K562 (cell line): ENCODE data around the gene FKBP9. TPM values are rescaled to one million over a fixed set of nuclear protein-coding genes. Genes with fewer than 3 reads are reported as not detected.

Experiments used
- CHD4 ChIP-seq: fragments of 200-600 bp; sonication (generic); IDR thresholded peaks from 3 replicates; pipeline ENCODE4 v1.6.1; 2012; ENCODE audit warnings: low read depth, mild to moderate bottlenecking, mixed read lengths, low read length, inconsistent platforms; ENCODE audit not compliant: insufficient read depth, insufficient replicate concordance, poor library complexity, severe bottlenecking
- CXXC5 ChIP-seq: fragments of 250-450 bp; sonication (Bioruptor Pico); IDR thresholded peaks from 2 replicates; pipeline ENCODE4 v1.8.0; 2022; ENCODE audit warnings: inconsistent platforms, mild to moderate bottlenecking, moderate library complexity
- E2F3 ChIP-seq: fragments of 250-450 bp; sonication (Bioruptor Pico); IDR thresholded peaks from 2 replicates; pipeline ENCODE4 v1.4.0; 2020; ENCODE audit warnings: mild to moderate bottlenecking
- FOXJ2 ChIP-seq: fragments of 200-800 bp; sonication (Bioruptor generic); IDR thresholded peaks from 2 replicates; pipeline ENCODE4 v1.6.1; 2016; ENCODE audit warnings: missing genetic modification characterization, missing compliant biosample characterization
- HDAC2 ChIP-seq: fragments of 450-650 bp; IDR thresholded peaks from 2 replicates; pipeline ENCODE4 v1.6.1; 2016; ENCODE audit warnings: mild to moderate bottlenecking
- KHSRP ChIP-seq: fragments of 450-650 bp; IDR thresholded peaks from 2 replicates; pipeline ENCODE4 v1.6.1; 2017
- KLF10 ChIP-seq: fragments of 250-450 bp; sonication (Bioruptor Pico); IDR thresholded peaks from 2 replicates; pipeline ENCODE4 v1.6.1; 2021; ENCODE audit warnings: matching md5 sums
- MBD2 ChIP-seq: sonication (generic); IDR thresholded peaks from 2 replicates; pipeline ENCODE4 v1.6.1; 2016; ENCODE audit warnings: low read depth, borderline replicate concordance
- MEF2D ChIP-seq: conservative IDR thresholded peaks from 2 replicates; pipeline ENCODE4 v1.6.1; 2016; ENCODE audit warnings: low read depth, missing genetic modification characterization, missing compliant biosample characterization
- NCOA1 ChIP-seq: fragments of 450-650 bp; IDR thresholded peaks from 2 replicates; pipeline ENCODE4 v1.6.1; 2016; ENCODE audit warnings: low read depth
- NCOA4 ChIP-seq: fragments of 450-650 bp; IDR thresholded peaks from 2 replicates; pipeline ENCODE4 v1.6.1; 2018; ENCODE audit warnings: mild to moderate bottlenecking; ENCODE audit not compliant: partially characterized antibody
- NFIX ChIP-seq: fragments of 250-450 bp; sonication (Bioruptor Pico); IDR thresholded peaks from 2 replicates; pipeline ENCODE4 v1.4.0; 2020; ENCODE audit warnings: low read depth, mild to moderate bottlenecking, moderate library complexity
- NR3C1 ChIP-seq: sonication (generic); formaldehyde crosslinking; IDR thresholded peaks from 2 replicates; pipeline ENCODE4 v1.8.1; 2022; ENCODE audit warnings: missing genetic modification reagents
- RAD51 ChIP-seq: fragments of 450-650 bp; IDR thresholded peaks from 2 replicates; pipeline ENCODE4 v1.7.1; 2016; ENCODE audit warnings: low read depth, mild to moderate bottlenecking, borderline replicate concordance
- RBFOX2 ChIP-seq: fragments of 200-400 bp; formaldehyde crosslinking; IDR thresholded peaks from 2 replicates; pipeline ENCODE4 v1.6.1; 2017; ENCODE audit warnings: low read depth, mild to moderate bottlenecking, low read length, moderate library complexity
- RBM22 ChIP-seq: fragments of 200-400 bp; formaldehyde crosslinking; IDR thresholded peaks from 2 replicates; pipeline ENCODE4 v1.6.1; 2018; ENCODE audit warnings: low read length, low read depth; ENCODE audit not compliant: poor library complexity, severe bottlenecking
- SMAD1 ChIP-seq: fragments of 150-350 bp; IDR thresholded peaks from 2 replicates; pipeline ENCODE4 v1.6.1; 2014; ENCODE audit warnings: low read length, low read depth; ENCODE audit not compliant: partially characterized antibody
- SREBF2 ChIP-seq: sonication (generic); formaldehyde crosslinking; IDR thresholded peaks from 2 replicates; pipeline ENCODE4 v1.4.0; 2020; ENCODE audit warnings: mild to moderate bottlenecking, missing genetic modification reagents
- SRSF1 ChIP-seq: fragments of 200-400 bp; formaldehyde crosslinking; IDR thresholded peaks from 2 replicates; pipeline ENCODE4 v1.6.1; 2017; ENCODE audit warnings: mild to moderate bottlenecking, low read depth, low read length, moderate library complexity
- STAT5A ChIP-seq: IDR thresholded peaks from 2 replicates; pipeline ENCODE4 v1.6.1; 2012; ENCODE audit warnings: low read length, inconsistent platforms, borderline replicate concordance
- ZBTB17 ChIP-seq: fragments of 450-650 bp; formaldehyde crosslinking; IDR thresholded peaks from 2 replicates; pipeline ENCODE4 v1.4.0; 2020; ENCODE audit warnings: mild to moderate bottlenecking
- ZFP1 ChIP-seq: fragments of 450-650 bp; formaldehyde crosslinking; IDR thresholded peaks from 2 replicates; pipeline ENCODE4 v1.4.0; 2020; ENCODE audit warnings: mild to moderate bottlenecking, mixed read lengths
- ZNF165 ChIP-seq: fragments of 250-450 bp; sonication (Bioruptor Pico); IDR thresholded peaks from 2 replicates; pipeline ENCODE4 v1.4.0; 2020; ENCODE audit warnings: borderline replicate concordance
- ZNF354B ChIP-seq: fragments of 250-450 bp; sonication (Bioruptor Pico); IDR thresholded peaks from 2 replicates; pipeline ENCODE4 v1.4.0; 2020
- polyA plus RNA-seq, 8 experiments: library from polyadenylated mRNA; depleted of rRNA in 4 of 8; stranded (reverse) in 5 of 8; unstranded in 3 of 8; fragments of >200 nt; fragmentation: Nextera tagmentation in 2 of 8; fragmentation: Illumina TruSeq in 1 of 8; extraction: Ambion mirVana in 2 of 8; extraction: Trizol in 1 of 8; gene quantifications; 2 replicates each; pipeline versions ENCODE4 v1.2.1 to v1.2.3, GENCODE V29; 2011 to 2014; ENCODE audit warnings: inconsistent platforms in 1 of 8, missing spikeins in 1 of 8
- total RNA-seq, 7 experiments: library from RNA; depleted of rRNA in 6 of 7; stranded (reverse); fragments of >200 nt in 6 of 7; fragmentation: Illumina TruSeq in 2 of 7; extraction: Trizol in 2 of 7; gene quantifications; 2 replicates each; pipeline versions ENCODE4 v1.2.1 to v1.2.3, GENCODE V29; 2011 to 2021; ENCODE audit warnings: low replicate concordance in 1 of 7
- TF ChIP-seq, protein P1 (sequence below): sonication (generic); formaldehyde crosslinking; IDR thresholded peaks from 2 replicates; pipeline ENCODE4 v1.9.0; 2022; ENCODE audit warnings: mild to moderate bottlenecking, missing genetic modification reagents
- TF ChIP-seq, protein P2 (sequence below): fragments of 450-650 bp; formaldehyde crosslinking; IDR thresholded peaks from 2 replicates; pipeline ENCODE4 v1.4.0; 2020; ENCODE audit warnings: mild to moderate bottlenecking
- TF ChIP-seq, protein P3 (sequence below): fragments of 450-650 bp; IDR thresholded peaks from 2 replicates; pipeline ENCODE4 v1.6.1; 2016; ENCODE audit warnings: antibody characterized with exemption
- TF ChIP-seq, protein P4 (sequence below), 2 experiments: fragments of 450-650 bp; IDR thresholded peaks; 2 replicates each; pipeline ENCODE4 v1.6.1; 2016

Gene FKBP9
- total and polyA plus RNA-seq, 9 of the 15 experiments (the other 6 are each of a cell fraction or from before 2014, with no cell fraction given), result 5.9 to 23.7 (median 15.8) TPM

GRCh38 chr7:32957326-32958045, at the start of gene FKBP9 (continued):
- 0 out of 2 replicates have a peak, but pooled peaks have one; percentile 41 for TF ChIP-seq MEF2D
- TF ChIP-seq ZFP1 (CRISPR knock-in tag), result no peak
- no peak for TF ChIP-seq KHSRP
- TF ChIP-seq, protein P1, sequence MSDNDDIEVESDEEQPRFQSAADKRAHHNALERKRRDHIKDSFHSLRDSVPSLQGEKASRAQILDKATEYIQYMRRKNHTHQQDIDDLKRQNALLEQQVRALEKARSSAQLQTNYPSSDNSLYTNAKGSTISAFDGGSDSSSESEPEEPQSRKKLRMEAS (CRISPR knock-in tag), result no peak
- TF ChIP-seq CXXC5 (CRISPR knock-in tag), result peak; percentile 91
- peak; percentile 85 for TF ChIP-seq RBFOX2
- TF ChIP-seq SREBF2 (CRISPR knock-in tag), result no peak
- TF ChIP-seq KLF10, result no peak
- no peak for TF ChIP-seq NFIX (CRISPR knock-in tag)
- no peak for TF ChIP-seq FOXJ2 (tag)
- no peak for TF ChIP-seq RAD51
- TF ChIP-seq ZNF165 (CRISPR knock-in tag), result no peak
- no peak for TF ChIP-seq NCOA1
- TF ChIP-seq E2F3 (CRISPR knock-in tag), result 0 out of 2 replicates have a peak, but pooled peaks have one; percentile 60
- TF ChIP-seq CHD4, result no peak
- no peak for TF ChIP-seq MBD2
- no peak for TF ChIP-seq SMAD1
- TF ChIP-seq NR3C1 (CRISPR knock-in tag), result no peak
- peak; percentile 29 for TF ChIP-seq RBM22
- TF ChIP-seq, protein P2, sequence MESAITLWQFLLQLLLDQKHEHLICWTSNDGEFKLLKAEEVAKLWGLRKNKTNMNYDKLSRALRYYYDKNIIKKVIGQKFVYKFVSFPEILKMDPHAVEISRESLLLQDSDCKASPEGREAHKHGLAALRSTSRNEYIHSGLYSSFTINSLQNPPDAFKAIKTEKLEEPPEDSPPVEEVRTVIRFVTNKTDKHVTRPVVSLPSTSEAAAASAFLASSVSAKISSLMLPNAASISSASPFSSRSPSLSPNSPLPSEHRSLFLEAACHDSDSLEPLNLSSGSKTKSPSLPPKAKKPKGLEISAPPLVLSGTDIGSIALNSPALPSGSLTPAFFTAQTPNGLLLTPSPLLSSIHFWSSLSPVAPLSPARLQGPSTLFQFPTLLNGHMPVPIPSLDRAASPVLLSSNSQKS, result no peak
- peak; percentile 72 for TF ChIP-seq ZBTB17 (CRISPR knock-in tag)
- no peak for TF ChIP-seq SRSF1
- TF ChIP-seq ZNF354B, result no peak
- TF ChIP-seq STAT5A, result no peak
- TF ChIP-seq, protein P3, sequence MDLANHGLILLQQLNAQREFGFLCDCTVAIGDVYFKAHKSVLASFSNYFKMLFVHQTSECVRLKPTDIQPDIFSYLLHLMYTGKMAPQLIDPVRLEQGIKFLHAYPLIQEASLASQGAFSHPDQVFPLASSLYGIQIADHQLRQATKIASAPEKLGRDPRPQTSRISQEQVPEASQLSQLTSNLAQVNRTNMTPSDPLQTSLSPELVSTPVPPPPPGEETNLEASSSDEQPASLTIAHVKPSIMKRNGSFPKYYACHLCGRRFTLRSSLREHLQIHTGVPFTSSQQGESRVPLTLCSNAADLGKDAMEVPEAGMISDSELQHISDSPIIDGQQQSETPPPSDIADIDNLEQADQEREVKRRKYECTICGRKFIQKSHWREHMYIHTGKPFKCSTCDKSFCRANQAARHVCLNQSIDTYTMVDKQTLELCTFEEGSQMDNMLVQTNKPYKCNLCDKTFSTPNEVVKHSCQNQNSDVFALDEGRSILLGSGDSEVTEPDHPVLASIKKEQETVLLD, result no peak
- no peak for TF ChIP-seq HDAC2
- no peak for TF ChIP-seq NCOA4
- TF ChIP-seq, protein P4, sequence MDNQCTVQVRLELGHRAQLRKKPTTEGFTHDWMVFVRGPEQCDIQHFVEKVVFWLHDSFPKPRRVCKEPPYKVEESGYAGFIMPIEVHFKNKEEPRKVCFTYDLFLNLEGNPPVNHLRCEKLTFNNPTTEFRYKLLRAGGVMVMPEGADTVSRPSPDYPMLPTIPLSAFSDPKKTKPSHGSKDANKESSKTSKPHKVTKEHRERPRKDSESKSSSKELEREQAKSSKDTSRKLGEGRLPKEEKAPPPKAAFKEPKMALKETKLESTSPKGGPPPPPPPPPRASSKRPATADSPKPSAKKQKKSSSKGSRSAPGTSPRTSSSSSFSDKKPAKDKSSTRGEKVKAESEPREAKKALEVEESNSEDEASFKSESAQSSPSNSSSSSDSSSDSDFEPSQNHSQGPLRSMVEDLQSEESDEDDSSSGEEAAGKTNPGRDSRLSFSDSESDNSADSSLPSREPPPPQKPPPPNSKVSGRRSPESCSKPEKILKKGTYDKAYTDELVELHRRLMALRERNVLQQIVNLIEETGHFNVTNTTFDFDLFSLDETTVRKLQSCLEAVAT (IDR thresholded peaks at IDR 0.05), result no peak
